Epithelial cell of proximal tubule (primary cell): ENCODE results near the gene ST14. TPM values are rescaled to one million over a fixed set of nuclear protein-coding genes. Genes with fewer than 3 reads are reported as not detected.

Source experiments
- DNase-seq: peaks from one replicate; pipeline ENCODE4 v3.0.0-alpha.2; 2011; ENCODE audit warnings: low read depth
- H3K4me3 ChIP-seq: 2 replicates; pipeline ENCODE4 v1.5.1; 2011; ENCODE audit warnings: low read depth, mild to moderate bottlenecking, low read length
- CTCF ChIP-seq: conservative IDR thresholded peaks from 2 replicates; pipeline ENCODE4 v1.5.1; 2012; ENCODE audit warnings: low read depth, mild to moderate bottlenecking, low read length
- total RNA-seq: library from RNA; depleted of rRNA; stranded (reverse); fragments of >200 nt; gene quantifications from 2 replicates; pipeline ENCODE4 v1.2.3, GENCODE V29; 2015

The ST14 gene
- total RNA-seq, 1 donor from 2014 or later, result 75.5 TPM

GRCh38 chr11:130145311-130145812 is 14.2 kb upstream of the ST14 start:
- no peak for TF ChIP-seq CTCF
- H3K4me3 ChIP-seq, result no peak overlapping the region
- no peak for DNase-seq

GRCh38 chr11:130145975-130146776 is 13.4 kb upstream of the ST14 start:
- DNase-seq, result no peak
- H3K4me3 ChIP-seq, result no peak overlapping the region
- TF ChIP-seq CTCF, result peak; percentile 62

GRCh38 chr11:130146796-130147195 is 12.8 kb upstream of the ST14 start:
- no peak for TF ChIP-seq CTCF
- DNase-seq, result no peak
- H3K4me3 ChIP-seq, result no peak overlapping the region

- H3K4me3 ChIP-seq, result no peak overlapping the region
- TF ChIP-seq CTCF, result no peak
- DNase-seq, result no peak
These were observed 10.7 kb upstream of the ST14 start for GRCh38 chr11:130148796-130149326.

- H3K4me3 ChIP-seq, result no peak overlapping the region
- TF ChIP-seq CTCF, result no peak
- no peak for DNase-seq
These were observed 8.8 kb upstream of the ST14 start for GRCh38 chr11:130150790-130151189.

- no peak for DNase-seq
- TF ChIP-seq CTCF, result no peak
- no peak overlapping the region for H3K4me3 ChIP-seq
These were observed 8.4 kb upstream of the ST14 start for GRCh38 chr11:130151196-130151595.
